ENCODE results near the gene TUSC2.

The TUSC2 gene

DNA sequence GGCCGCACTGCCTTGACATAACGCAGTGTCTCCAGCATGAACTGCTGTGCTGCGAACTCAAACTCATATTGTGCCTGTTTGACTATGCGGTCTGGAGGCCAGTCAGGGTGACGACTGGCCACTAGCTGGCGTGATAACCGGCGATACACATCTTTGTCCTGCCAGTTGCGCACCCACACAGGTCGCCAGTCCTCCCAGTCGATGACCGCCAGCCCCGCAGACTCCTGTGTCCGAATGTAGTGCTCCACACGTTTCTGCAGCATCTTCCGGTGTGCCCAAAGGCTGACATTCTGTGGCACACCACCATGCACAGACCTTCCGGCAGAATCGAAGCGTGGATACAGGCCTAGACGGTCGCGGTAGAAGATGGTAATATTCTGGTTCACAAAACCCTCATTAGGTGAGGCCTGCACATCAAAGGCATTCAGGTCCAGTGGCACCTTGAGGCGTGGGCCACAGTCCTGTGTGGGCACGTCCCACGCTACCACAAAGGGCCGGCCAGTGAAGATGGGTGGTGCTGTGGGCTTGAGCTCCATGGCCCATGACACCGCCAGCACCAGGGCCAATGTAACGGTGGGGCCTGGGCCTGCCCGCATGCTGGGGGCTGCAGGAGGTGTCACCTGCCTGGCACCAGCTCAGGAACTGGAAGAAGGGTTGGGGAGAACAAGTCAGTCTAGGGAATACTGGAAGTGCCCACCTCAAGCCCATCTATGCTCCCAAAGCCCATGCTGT lies 8.0 kb downstream of the TUSC2 start:
- Histone ChIP-seq H3K4me1 (ENCODE audit: insufficient read depth, poor library complexity, severe bottlenecking) (peaks cover 19% of the 10 kb centered on the region), H3K27ac (ENCODE audit: poor library complexity, severe bottlenecking) (peak overlapping the region; percentile 59), H3K27me3 (ENCODE audit: insufficient read depth, poor library complexity, severe bottlenecking) (no peaks in the 10 kb centered on the region), H3K9me3 (ENCODE audit: severe bottlenecking) (no peaks in the 10 kb centered on the region), H3K4me3 (ENCODE audit: severe bottlenecking) (peak overlapping the region; percentile 83), H3K36me3 (ENCODE audit: low read depth) (peaks cover 43% of the 10 kb centered on the region)
- ATAC-seq (ENCODE audit: low read depth) (no peak), DNase-seq (ENCODE audit: low spot score) (peak; percentile 60)
- TF ChIP-seq, protein P1, sequence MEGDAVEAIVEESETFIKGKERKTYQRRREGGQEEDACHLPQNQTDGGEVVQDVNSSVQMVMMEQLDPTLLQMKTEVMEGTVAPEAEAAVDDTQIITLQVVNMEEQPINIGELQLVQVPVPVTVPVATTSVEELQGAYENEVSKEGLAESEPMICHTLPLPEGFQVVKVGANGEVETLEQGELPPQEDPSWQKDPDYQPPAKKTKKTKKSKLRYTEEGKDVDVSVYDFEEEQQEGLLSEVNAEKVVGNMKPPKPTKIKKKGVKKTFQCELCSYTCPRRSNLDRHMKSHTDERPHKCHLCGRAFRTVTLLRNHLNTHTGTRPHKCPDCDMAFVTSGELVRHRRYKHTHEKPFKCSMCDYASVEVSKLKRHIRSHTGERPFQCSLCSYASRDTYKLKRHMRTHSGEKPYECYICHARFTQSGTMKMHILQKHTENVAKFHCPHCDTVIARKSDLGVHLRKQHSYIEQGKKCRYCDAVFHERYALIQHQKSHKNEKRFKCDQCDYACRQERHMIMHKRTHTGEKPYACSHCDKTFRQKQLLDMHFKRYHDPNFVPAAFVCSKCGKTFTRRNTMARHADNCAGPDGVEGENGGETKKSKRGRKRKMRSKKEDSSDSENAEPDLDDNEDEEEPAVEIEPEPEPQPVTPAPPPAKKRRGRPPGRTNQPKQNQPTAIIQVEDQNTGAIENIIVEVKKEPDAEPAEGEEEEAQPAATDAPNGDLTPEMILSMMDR (IDR thresholded peaks at IDR 0.05; ENCODE audit: poor library complexity, severe bottlenecking) = peak; percentile 8

DNA sequence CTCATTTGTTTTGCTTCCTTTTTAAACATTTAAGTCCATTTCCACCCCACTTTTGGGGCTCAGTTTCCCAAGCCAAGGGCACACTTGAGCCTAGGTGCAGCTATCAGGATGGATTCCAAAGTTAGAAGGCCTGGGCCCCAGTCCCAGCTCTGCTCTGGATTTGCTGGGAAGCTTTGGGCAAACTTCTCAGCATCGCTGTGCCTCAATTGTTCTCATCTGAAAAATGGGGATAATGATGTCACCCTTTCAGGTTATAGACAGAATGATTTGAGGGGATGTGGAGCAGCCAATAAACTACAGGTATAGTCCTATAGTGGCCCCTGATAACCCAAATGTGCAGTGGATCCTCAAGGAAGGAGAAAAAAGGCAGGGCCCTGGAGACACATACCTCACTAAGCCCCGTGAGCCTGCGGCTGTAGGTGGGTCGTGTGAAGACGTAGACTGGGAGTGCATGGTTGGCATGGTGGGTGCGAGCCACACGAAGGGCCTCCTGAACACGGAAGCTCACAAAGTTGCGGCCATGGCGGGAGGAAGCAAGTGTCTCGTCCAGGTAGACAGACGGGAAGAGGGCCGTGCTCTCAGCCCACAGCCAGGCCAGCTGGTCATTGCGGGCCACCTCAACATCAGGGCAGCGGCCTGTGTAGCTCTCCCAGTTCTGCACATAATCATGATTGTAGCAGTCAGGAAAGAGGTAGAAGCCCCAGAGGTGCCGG lies 8.7 kb downstream of the TUSC2 start:
- DNase-seq (ENCODE audit: low spot score) (peak; percentile 38), ATAC-seq (ENCODE audit: low read depth) (no peak)
- Histone ChIP-seq H3K9me3 (ENCODE audit: severe bottlenecking) (no peaks in the 10 kb centered on the region), H3K4me1 (ENCODE audit: insufficient read depth, poor library complexity, severe bottlenecking) (peaks cover 19% of the 10 kb centered on the region), H3K27me3 (ENCODE audit: insufficient read depth, poor library complexity, severe bottlenecking) (no peaks in the 10 kb centered on the region), H3K27ac (ENCODE audit: poor library complexity, severe bottlenecking) (peak overlapping the region; percentile 59), H3K36me3 (ENCODE audit: low read depth) (peaks cover 36% of the 10 kb centered on the region), H3K4me3 (ENCODE audit: severe bottlenecking) (no peak overlapping the region)
- TF ChIP-seq, protein P1 (IDR thresholded peaks at IDR 0.05; ENCODE audit: poor library complexity, severe bottlenecking) = no peak

DNA sequence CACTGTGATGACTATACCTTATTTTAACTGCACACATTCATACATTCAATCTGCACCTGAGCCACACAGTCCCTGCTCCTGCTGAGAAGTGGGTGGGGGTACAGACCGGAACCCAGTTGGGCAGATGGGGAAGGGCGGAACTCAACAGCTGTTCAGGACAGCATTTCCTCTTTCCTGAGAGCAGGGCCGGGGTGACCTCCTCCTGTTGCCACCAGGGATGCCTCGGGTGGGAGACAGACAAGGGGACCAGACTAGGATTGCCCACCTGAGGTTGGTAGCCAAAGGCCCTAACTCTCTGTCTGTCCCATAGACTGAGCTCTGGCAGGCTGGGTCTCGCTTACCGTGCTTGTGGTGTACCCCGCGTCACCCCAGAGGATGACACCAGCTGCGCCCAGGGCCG lies 9.4 kb downstream of the TUSC2 start:
- no peaks in the 10 kb centered on the region for H3K9me3 ChIP-seq (ENCODE audit: severe bottlenecking)
- H3K27ac ChIP-seq (ENCODE audit: poor library complexity, severe bottlenecking) = peak overlapping the region; percentile 87
- H3K4me1 ChIP-seq (ENCODE audit: insufficient read depth, poor library complexity, severe bottlenecking) = peaks cover 19% of the 10 kb centered on the region
- H3K27me3 ChIP-seq (ENCODE audit: insufficient read depth, poor library complexity, severe bottlenecking) = no peaks in the 10 kb centered on the region
- TF ChIP-seq, protein P1 (IDR thresholded peaks at IDR 0.05; ENCODE audit: poor library complexity, severe bottlenecking) = no peak
- no peak overlapping the region for H3K4me3 ChIP-seq (ENCODE audit: severe bottlenecking)
- H3K36me3 ChIP-seq (ENCODE audit: low read depth) = peaks cover 36% of the 10 kb centered on the region
- ATAC-seq (ENCODE audit: low read depth) (no peak), DNase-seq (ENCODE audit: low spot score) (peak; percentile 46)

DNA sequence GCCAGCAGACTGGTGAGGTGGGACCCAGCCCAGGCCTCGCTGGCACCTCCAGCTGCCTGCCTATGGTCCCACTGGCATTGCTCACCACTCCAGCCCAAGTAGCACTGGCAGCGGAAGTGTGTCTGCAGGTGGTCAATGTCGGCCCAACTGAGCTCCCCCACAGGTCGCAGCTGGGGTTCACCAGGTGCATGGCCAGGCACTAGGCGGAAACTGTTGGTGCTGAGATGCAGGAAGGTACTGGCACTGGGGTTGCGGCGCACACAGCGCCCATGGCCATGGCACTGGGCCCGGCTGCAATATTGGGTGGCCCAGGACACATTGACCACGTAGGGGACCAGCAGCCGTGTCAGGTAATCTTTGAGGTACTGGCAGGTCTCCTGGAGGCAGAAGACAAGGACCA lies 9.9 kb downstream of the TUSC2 start:
- H3K27ac ChIP-seq (ENCODE audit: poor library complexity, severe bottlenecking) = peak overlapping the region; percentile 87
- H3K27me3 ChIP-seq (ENCODE audit: insufficient read depth, poor library complexity, severe bottlenecking) = no peaks in the 10 kb centered on the region
- peaks cover 19% of the 10 kb centered on the region for H3K4me1 ChIP-seq (ENCODE audit: insufficient read depth, poor library complexity, severe bottlenecking)
- no peaks in the 10 kb centered on the region for H3K9me3 ChIP-seq (ENCODE audit: severe bottlenecking)
- no peak overlapping the region for H3K4me3 ChIP-seq (ENCODE audit: severe bottlenecking)
- TF ChIP-seq, protein P1 (IDR thresholded peaks at IDR 0.05; ENCODE audit: poor library complexity, severe bottlenecking) = no peak
- no peak for DNase-seq (ENCODE audit: low spot score)
- ATAC-seq (ENCODE audit: low read depth) = no peak
- H3K36me3 ChIP-seq (ENCODE audit: low read depth) = peaks cover 36% of the 10 kb centered on the region

DNA sequence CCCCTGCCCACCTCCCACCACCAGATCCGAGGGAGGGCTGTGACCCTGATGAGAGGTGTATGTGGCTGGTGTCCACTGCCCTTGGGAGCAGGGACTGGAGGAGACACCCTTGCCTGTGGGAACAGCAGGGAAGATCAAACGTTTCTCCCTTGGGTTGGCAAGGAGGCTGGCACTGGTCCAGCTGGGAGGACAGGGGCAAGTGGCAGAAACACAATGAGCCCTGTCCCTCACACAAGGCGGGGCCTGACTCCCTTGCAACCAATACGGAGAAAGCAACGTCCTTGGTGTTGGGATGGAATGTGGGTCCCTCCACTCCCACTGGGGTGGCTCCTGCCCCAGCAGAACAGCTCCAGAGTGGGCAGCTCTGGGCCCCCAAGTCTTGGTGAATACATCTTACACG lies 10.7 kb downstream of the TUSC2 start:
- Histone ChIP-seq H3K36me3 (ENCODE audit: low read depth) (peaks cover 36% of the 10 kb centered on the region), H3K4me1 (ENCODE audit: insufficient read depth, poor library complexity, severe bottlenecking) (peaks cover 19% of the 10 kb centered on the region), H3K27me3 (ENCODE audit: insufficient read depth, poor library complexity, severe bottlenecking) (no peaks in the 10 kb centered on the region), H3K4me3 (ENCODE audit: severe bottlenecking) (no peak overlapping the region), H3K27ac (ENCODE audit: poor library complexity, severe bottlenecking) (peak overlapping the region; percentile 87), H3K9me3 (ENCODE audit: severe bottlenecking) (no peaks in the 10 kb centered on the region)
- ATAC-seq (ENCODE audit: low read depth) (no peak), DNase-seq (ENCODE audit: low spot score) (peak; percentile 73)
- TF ChIP-seq, protein P1 (IDR thresholded peaks at IDR 0.05; ENCODE audit: poor library complexity, severe bottlenecking) = no peak

Measured in RWPE2 (cell line).